ENCODE results near the gene SLC28A3.

SLC28A3 gene

GRCh38 chr9:84382720-84383119 is 42.2 kb upstream of the SLC28A3 start:
- DNase-seq (ENCODE audit: low read depth in 1 of 2, low spot score in 1 of 2): no peak
- TF ChIP-seq POLR2AphosphoS5 (IDR thresholded peaks at IDR 0.05; ENCODE audit: low read depth) (no peak), REST (IDR thresholded peaks at IDR 0.05; ENCODE audit: insufficient replicate concordance, low read depth) (no peak), GABPA (IDR thresholded peaks at IDR 0.05; ENCODE audit: low read depth) (no peak), SPI1 (IDR thresholded peaks at IDR 0.05; ENCODE audit: borderline replicate concordance, low read depth) (no peak)
- H3K27ac ChIP-seq (replicated peaks): no peak overlapping the region
- H3K4me3 ChIP-seq (replicated peaks; ENCODE audit: insufficient read depth, low read length): no peak overlapping the region
- H3K27me3 ChIP-seq (ENCODE audit: insufficient read depth, poor library complexity, severe bottlenecking): no peaks in the 10 kb centered on the region

GRCh38 chr9:84381508-84381907 is 41.0 kb upstream of the SLC28A3 start:
- H3K4me3 ChIP-seq (replicated peaks; ENCODE audit: insufficient read depth, low read length): no peak overlapping the region
- DNase-seq (ENCODE audit: low read depth in 1 of 2, low spot score in 1 of 2): no peak
- TF ChIP-seq GABPA (IDR thresholded peaks at IDR 0.05; ENCODE audit: low read depth) (no peak), POLR2AphosphoS5 (IDR thresholded peaks at IDR 0.05; ENCODE audit: low read depth) (no peak)
- H3K27me3 ChIP-seq (ENCODE audit: insufficient read depth, poor library complexity, severe bottlenecking): no peaks in the 10 kb centered on the region
- no peak overlapping the region for H3K27ac ChIP-seq (replicated peaks)

- TF ChIP-seq SPI1 (IDR thresholded peaks at IDR 0.05; ENCODE audit: borderline replicate concordance, low read depth): no peak
- TF ChIP-seq GABPA (IDR thresholded peaks at IDR 0.05; ENCODE audit: low read depth): no peak
- TF ChIP-seq REST (IDR thresholded peaks at IDR 0.05; ENCODE audit: insufficient replicate concordance, low read depth): no peak
- no peak for TF ChIP-seq CTCF (IDR thresholded peaks at IDR 0.05; ENCODE audit: insufficient read depth, low read length)
- TF ChIP-seq POLR2AphosphoS5 (IDR thresholded peaks at IDR 0.05; ENCODE audit: low read depth): no peak
- no peak overlapping the region for H3K27ac ChIP-seq (replicated peaks)
- no peak overlapping the region for H3K4me3 ChIP-seq (replicated peaks; ENCODE audit: insufficient read depth, low read length)
These were observed 39.2 kb upstream of the SLC28A3 start for GRCh38 chr9:84379740-84380139.

GRCh38 chr9:84375954-84376353 is 35.4 kb upstream of the SLC28A3 start:
- no peak for TF ChIP-seq GABPA (IDR thresholded peaks at IDR 0.05; ENCODE audit: low read depth)
- no peak for TF ChIP-seq POLR2AphosphoS5 (IDR thresholded peaks at IDR 0.05; ENCODE audit: low read depth)
- TF ChIP-seq REST (IDR thresholded peaks at IDR 0.05; ENCODE audit: insufficient replicate concordance, low read depth): no peak
- no peak for TF ChIP-seq SPI1 (IDR thresholded peaks at IDR 0.05; ENCODE audit: borderline replicate concordance, low read depth)
- no peak for TF ChIP-seq CTCF (IDR thresholded peaks at IDR 0.05; ENCODE audit: insufficient read depth, low read length)
- Histone ChIP-seq H3K27me3 (ENCODE audit: insufficient read depth, poor library complexity, severe bottlenecking) (no peaks in the 10 kb centered on the region), H3K4me3 (replicated peaks; ENCODE audit: insufficient read depth, low read length) (no peak overlapping the region), H3K27ac (replicated peaks) (no peak overlapping the region)
- no peak for DNase-seq (ENCODE audit: low read depth in 1 of 2, low spot score in 1 of 2)

More at GRCh38 chr9:84379740-84380139, 39.2 kb upstream of the SLC28A3 start:
- DNase-seq (ENCODE audit: low read depth in 1 of 2, low spot score in 1 of 2): no peak
- no peaks in the 10 kb centered on the region for H3K27me3 ChIP-seq (ENCODE audit: insufficient read depth, poor library complexity, severe bottlenecking)

All from HL-60 (cell line).